ENCODE data around the gene CEMIP. TPM values are rescaled to one million over a fixed set of nuclear protein-coding genes. Genes with fewer than 3 reads are reported as not detected.
"Not testable (repeated sequence)": the region's sequence is repeated elsewhere in the genome, so short reads cannot be mapped to it uniquely, and the experiment has no call there.

CEMIP gene
- total and polyA plus RNA-seq, 8 donors, result 12.4 to 31.8 (median 27.4) TPM

DNA sequence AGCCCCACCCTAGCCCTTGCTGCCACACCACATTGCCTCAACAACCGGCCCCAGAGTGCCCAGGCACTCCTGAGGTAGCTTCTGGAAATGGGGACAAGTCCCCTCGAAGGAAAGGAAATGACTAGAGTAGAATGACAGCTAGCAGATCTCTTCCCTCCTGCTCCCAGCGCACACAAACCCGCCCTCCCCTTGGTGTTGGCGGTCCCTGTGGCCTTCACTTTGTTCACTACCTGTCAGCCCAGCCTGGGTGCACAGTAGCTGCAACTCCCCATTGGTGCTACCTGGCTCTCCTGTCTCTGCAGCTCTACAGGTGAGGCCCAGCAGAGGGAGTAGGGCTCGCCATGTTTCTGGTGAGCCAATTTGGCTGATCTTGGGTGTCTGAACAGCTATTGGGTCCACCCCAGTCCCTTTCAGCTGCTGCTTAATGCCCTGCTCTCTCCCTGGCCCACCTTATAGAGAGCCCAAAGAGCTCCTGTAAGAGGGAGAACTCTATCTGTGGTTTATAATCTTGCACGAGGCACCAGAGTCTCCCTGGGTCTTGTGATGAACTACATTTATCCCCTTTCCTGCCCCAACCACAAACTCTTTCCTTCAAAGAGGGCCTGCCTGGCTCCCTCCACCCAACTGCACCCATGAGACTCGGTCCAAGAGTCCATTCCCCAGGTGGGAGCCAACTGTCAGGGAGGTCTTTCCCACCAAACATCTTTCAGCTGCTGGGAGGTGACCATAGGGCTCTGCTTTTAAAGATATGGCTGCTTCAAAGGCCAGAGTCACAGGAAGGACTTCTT, 171.3 kb downstream of the CEMIP start:
- TF ChIP-seq, protein P1, sequence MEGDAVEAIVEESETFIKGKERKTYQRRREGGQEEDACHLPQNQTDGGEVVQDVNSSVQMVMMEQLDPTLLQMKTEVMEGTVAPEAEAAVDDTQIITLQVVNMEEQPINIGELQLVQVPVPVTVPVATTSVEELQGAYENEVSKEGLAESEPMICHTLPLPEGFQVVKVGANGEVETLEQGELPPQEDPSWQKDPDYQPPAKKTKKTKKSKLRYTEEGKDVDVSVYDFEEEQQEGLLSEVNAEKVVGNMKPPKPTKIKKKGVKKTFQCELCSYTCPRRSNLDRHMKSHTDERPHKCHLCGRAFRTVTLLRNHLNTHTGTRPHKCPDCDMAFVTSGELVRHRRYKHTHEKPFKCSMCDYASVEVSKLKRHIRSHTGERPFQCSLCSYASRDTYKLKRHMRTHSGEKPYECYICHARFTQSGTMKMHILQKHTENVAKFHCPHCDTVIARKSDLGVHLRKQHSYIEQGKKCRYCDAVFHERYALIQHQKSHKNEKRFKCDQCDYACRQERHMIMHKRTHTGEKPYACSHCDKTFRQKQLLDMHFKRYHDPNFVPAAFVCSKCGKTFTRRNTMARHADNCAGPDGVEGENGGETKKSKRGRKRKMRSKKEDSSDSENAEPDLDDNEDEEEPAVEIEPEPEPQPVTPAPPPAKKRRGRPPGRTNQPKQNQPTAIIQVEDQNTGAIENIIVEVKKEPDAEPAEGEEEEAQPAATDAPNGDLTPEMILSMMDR (IDR thresholded peaks at IDR 0.05), result no peak
- Histone ChIP-seq H3K9me3 (no peaks in the 10 kb centered on the region), H3K4me3 (no peak overlapping the region), H3K4me1 (peaks cover 0 to under 1% of the 10 kb centered on the region in 2 donors), H3K36me3 (peaks cover 0 to 76% of the 10 kb centered on the region in 2 donors), H3K27me3 (no peaks in the 10 kb centered on the region), H3K27ac (no peak overlapping the region)
- intact Hi-C loops (cut with DNase I), result no loop called here
- DNase-seq (no peak), ATAC-seq (no peak)

DNA sequence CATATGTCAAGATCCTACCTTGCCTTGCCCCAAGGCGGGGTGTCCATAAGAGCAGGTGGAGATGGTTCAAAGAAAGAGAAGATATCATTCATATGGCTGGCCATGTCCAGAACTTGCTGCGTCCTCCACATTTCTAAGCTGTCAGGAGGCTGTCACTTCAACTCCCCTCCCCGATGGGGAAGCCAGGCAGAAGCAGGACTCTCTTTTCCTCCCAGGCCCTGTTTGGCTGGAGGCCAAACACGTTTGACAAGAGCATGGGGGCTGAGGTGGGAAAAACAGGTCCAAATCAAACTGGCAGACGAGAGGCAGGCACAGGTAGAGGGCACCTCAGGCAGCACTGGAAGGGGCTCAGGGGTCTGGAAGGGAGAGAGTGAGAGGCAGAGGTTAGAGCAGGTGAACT, 172.8 kb downstream of the CEMIP start:
- H3K27ac ChIP-seq, result no peak overlapping the region
- intact Hi-C loops (cut with DNase I), result no loop called here
- peaks cover 0 to 61% of the 10 kb centered on the region in 2 donors for H3K36me3 ChIP-seq
- ATAC-seq (no peak), DNase-seq (no peak)
- no peaks in the 10 kb centered on the region for H3K27me3 ChIP-seq
- H3K4me3 ChIP-seq, result no peak overlapping the region
- TF ChIP-seq, protein P1 (IDR thresholded peaks at IDR 0.05), result no peak
- H3K4me1 ChIP-seq, result peaks cover 0 to 3% of the 10 kb centered on the region in 2 donors
- no peaks in the 10 kb centered on the region for H3K9me3 ChIP-seq

DNA sequence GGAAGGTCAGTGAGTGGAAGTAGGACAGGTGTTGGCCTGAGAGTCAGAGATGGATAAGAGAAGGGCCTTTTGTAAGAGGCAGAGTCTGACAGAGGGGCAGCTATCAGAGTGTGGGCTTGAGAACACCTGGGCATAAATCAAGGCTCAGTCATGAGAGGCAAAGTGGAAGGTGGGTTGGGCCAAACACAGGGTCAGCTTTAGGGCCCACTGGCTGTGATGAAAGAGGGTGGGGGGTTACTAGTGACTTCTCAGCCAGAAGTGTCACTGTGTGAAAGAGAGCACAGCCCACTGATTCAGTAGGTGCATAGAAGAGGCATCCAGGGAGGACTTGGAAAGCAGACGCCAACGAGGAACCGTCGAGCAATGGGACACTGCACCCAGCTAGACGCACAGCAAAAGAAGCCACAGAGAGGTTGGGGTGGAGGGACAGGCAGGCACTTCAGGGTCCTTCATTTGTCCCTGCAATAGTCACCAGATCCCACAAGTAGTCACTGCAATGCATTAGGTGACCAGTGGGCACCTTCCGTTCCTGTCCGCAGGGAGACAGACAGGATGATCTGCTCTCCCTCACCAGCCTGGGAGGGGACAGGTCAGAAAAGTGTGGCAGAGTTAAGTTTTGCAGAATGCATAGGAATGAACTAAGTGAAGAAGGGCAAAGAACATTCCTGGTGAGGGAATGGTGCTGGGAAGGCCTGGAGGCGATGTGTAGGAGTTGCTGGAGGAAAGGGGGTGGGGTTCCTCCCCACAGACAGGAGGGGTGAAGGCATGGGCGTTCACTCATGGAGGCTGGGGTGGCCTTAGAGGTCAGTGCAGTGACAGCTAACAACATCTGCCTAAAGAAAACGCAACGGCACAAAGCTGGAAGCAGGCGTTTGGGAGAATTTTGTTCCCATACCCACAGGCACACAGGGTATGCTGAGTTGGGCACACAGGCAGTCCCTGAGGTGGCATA, 174.1 kb downstream of the CEMIP start:
- Histone ChIP-seq H3K4me3 (no peak overlapping the region), H3K27me3 (no peaks in the 10 kb centered on the region), H3K36me3 (peaks cover 0 to 48% of the 10 kb centered on the region in 2 donors), H3K9me3 (no peaks in the 10 kb centered on the region), H3K27ac (no peak overlapping the region), H3K4me1 (peaks cover 0 to 3% of the 10 kb centered on the region in 2 donors)
- TF ChIP-seq, protein P1 (IDR thresholded peaks at IDR 0.05), result no peak
- ATAC-seq (no peak), DNase-seq (no peak)
- intact Hi-C loops (cut with DNase I), result no loop called here

DNA sequence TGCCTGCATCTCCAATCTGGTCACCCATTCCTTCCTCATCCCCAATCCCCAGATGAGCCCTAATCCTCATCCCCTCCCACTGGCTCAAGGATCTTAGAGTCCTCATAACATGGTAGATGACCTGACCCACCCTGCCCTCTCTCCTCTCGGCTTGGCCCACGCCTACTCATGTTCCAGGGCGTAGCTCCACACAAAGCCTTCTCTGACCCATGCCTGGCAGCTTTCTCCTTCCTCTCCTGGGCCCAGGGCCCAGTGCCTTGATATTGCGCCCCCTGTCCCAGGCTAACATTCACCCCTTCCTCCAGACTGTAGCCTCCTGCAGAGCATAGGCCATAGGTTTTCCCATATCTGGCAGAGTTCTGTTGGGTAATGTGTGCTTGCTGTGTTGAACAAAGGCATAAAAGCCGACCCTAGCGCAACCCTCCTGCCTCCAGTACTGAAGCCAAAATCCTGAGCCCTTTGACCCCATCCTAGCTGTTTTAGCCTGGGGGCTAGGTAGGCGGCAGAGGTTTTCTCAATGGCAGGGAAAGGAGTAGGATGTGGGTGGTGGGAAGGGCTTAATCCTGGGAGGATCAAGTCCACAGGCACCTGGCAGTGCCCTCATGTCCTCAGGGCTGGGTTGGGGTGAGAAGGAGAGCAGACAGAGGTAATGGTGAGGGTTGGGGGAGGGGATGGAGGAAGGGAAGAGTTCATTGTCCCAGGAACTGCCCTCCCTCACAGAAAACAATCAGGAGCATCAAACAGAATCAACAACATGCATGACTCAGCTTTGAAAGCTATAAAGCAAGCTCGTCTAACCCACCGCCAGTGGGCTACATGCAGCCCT, 175.0 kb downstream of the CEMIP start:
- intact Hi-C loops (cut with DNase I), result no loop called here
- TF ChIP-seq, protein P1 (IDR thresholded peaks at IDR 0.05), result no peak
- Histone ChIP-seq H3K27ac (no peak overlapping the region), H3K9me3 (no peaks in the 10 kb centered on the region), H3K36me3 (peaks cover 0 to 46% of the 10 kb centered on the region in 2 donors), H3K4me1 (peaks cover 0 to 3% of the 10 kb centered on the region in 2 donors), H3K27me3 (no peaks in the 10 kb centered on the region), H3K4me3 (no peak overlapping the region)
- ATAC-seq (no peak), DNase-seq (no peak)

DNA sequence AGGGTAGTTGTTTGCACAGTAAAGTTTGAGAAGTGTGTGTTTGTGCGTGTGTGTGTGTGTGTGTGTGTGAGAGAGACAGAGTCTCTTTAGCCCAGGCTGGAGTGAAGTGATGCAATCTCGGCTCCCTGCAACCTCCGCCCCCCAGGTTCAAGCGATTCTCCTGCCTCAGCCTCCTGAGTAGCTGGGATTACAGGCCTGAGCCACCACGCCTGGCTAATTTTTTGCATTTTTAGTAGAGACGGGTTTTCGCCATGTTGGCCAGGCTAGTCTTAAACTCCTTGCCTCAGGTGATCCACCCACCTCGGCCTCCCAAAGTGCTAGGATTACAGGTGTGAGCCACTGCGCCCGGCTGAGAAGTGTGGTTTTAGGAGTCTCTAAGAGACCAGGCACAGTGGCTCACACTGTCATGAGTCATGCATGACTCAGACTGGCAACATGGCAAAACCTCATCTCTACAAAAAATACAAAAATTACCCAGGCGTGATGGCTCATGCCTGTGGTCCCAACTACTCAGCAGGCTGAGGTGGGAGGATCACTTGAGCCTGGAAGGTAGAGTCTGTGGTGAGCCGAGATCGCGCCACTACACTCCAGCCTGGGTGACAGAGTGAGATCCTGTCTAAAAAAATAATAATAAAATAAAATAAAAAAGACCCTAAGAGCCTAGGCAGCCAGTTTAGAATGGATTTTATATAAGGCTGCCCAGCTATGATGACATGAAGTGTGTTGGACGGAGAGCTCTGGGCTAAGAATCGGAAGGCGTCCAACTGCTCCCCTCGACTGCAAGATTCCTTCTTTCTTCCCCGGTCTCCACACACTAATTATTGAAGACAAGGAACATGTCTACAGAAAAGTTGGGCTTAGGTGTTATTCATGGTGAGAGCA, 176.6 kb downstream of the CEMIP start:
- H3K4me3 ChIP-seq; DNase-seq; intact Hi-C loops (cut with DNase I); H3K9me3 ChIP-seq; H3K27me3 ChIP-seq; H3K27ac ChIP-seq; H3K4me1 ChIP-seq: not testable (repeated sequence)
- peak; percentile 72 for ATAC-seq
- peaks cover 0 to 37% of the 10 kb centered on the region in 2 donors for H3K36me3 ChIP-seq

All from left lung (tissue), 10 donors.